Stimulated activated CD8-positive, alpha-beta memory T cell treated with anti-CD3 and anti-CD28 coated beads, Interleukin-2, amount 100 ng/mL, for 48 hours (primary cell): Measurements from ENCODE around the gene LRP3.
"Not testable (repeated sequence)": the region's sequence is repeated elsewhere in the genome, so short reads cannot be mapped to it uniquely, and the experiment has no call there.

Experiments used
- DNase-seq, 2 donors: peaks; one replicate each; pipeline ENCODE4 v3.0.0-alpha.2; 2020; ENCODE audit warnings: low read depth in 2 of 2

The LRP3 gene, protein sequence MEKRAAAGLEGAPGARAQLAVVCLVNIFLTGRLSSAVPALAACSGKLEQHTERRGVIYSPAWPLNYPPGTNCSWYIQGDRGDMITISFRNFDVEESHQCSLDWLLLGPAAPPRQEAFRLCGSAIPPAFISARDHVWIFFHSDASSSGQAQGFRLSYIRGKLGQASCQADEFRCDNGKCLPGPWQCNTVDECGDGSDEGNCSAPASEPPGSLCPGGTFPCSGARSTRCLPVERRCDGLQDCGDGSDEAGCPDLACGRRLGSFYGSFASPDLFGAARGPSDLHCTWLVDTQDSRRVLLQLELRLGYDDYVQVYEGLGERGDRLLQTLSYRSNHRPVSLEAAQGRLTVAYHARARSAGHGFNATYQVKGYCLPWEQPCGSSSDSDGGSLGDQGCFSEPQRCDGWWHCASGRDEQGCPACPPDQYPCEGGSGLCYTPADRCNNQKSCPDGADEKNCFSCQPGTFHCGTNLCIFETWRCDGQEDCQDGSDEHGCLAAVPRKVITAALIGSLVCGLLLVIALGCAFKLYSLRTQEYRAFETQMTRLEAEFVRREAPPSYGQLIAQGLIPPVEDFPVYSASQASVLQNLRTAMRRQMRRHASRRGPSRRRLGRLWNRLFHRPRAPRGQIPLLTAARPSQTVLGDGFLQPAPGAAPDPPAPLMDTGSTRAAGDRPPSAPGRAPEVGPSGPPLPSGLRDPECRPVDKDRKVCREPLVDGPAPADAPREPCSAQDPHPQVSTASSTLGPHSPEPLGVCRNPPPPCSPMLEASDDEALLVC

GRCh38 chr19:33193865-33194362, at the start of gene LRP3:
LRP3 (plus strand) TSS chr19:33194330; CDS start chr19:33194786, 456 bp downstream.
- no peak for DNase-seq

DNA sequence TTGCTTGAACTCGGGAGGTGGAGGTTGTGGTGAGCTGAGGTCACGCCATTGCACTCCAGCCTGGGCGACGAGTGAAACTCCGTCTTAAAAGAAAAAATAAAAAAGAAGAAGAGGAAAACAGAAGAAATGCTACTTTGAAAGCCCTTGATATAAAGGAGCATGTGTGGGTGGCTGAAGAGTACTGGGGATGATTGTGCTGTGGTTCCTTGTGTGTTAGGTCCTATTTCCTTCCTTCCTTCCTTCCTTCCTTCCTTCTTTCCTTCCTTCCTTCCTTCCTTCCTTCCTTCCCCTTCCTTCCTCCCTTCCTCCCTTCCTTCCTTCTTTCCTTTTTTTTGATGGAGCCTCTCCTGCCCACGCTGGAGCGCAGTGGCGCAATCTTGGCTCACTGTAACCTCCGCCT, 47.9 kb upstream of the LRP3 start:
- DNase-seq: no peak

GRCh38 chr19:33147538-33147937, 46.6 kb upstream of the LRP3 start:
- no peak for DNase-seq

GRCh38 chr19:33150852-33151518, 43.1 kb upstream of the LRP3 start:
- DNase-seq: no peak

- DNase-seq: no peak
These were observed 42.0 kb upstream of the LRP3 start for GRCh38 chr19:33152176-33152575.

DNA sequence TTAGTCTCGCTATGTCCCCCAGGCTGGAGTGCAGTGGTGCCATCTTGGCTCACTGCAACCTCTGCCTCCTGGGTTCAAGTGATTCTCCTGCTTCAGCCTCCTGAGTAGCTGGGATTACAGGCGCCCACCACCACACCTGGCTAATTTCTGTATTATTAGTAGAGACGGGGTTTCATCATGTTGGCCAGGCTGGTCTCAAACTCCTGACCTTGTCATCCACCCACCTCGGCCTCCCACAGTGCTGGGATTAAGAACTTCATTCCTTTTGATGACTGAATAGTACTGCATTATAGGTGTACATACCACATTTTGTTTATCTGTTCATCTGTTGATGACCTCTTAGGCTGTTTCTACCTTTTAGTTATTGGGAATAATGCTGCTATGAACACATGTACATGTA, 41.5 kb upstream of the LRP3 start:
- not testable (repeated sequence) for DNase-seq

DNA sequence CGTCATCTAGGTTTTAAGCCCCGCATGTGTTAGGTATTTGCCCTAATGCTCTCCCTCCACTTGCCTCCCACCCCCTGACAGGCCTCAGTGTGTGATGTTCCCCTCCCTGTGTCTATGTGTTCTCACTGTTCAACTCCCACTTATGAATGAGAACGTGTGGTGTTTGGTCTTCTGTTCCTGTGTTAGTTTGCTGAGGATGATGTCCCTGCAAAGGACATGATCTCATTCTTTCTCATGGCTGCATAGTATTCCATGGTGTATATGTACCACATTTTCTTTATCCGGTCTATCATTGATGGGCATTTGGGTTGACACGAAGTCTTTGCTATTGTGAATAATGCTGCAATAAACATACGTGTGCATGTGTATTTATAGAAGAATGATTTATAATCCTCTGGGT, 39.8 kb upstream of the LRP3 start:
- DNase-seq: not testable (repeated sequence)

DNA sequence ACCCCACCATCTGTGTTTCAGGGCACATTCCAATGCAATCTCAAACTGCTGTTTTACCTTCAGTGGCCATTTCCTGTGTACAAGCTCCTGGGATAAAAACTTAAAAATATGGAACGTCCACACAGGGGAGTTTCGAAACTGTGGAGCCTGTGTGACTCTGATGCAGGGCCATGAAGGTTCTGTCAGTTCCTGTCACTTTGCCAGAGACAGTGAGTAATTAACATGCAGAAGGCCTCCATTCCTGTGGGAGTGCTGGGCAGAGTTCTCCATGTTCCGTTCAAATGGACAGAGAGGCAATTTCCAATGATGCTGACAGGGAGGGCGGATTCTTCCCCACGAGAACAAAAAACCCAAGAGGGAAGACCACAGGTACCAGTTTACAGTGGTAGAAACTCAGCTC, 37.8 kb upstream of the LRP3 start:
- DNase-seq: no peak

DNA sequence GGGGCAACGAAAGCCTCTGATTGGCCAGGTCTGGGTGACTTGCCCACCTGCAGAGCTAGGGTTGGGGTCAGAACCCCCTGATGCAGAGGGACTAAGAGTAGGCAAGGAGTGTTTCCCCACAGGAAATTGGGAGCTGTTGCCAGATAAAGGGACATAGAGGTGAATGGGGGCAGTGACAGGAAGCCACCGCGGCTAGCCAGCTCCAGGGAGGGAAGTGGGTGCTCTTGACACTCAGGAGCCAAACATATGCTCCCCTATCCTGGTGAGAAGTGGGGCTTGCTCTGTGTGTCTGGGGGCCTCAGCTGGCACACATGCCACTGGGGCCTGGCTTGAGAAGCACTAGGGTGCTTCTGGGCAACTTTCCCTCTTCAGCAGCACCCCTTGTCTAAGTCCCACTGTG, 36.2 kb upstream of the LRP3 start:
- no peak for DNase-seq

GRCh38 chr19:33158365-33158764, 35.8 kb upstream of the LRP3 start:
- no peak for DNase-seq

- DNase-seq: no peak
These were observed 35.0 kb upstream of the LRP3 start for GRCh38 chr19:33159149-33159548.

DNA sequence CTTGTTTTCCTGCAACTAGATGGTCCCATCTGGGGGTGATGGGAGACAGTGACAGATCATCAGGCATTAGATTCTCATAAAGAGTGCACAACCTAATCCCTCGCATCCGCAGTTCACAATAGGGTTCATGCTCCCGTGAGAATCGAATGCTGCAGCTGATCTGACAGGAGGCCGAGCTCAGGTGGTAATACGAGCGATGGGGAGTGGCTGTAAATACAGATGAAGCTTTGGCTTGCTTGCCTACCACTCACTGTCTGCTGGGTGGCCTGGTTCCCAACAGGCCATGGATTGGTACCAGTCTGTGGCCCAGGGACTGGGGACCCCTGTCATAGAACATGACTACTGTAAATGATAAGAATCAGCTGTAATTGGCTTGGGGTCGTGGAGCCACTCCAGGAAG, 34.2 kb upstream of the LRP3 start:
- DNase-seq: no peak

GRCh38 chr19:33161201-33161600, 32.9 kb upstream of the LRP3 start:
- DNase-seq: no peak

- DNase-seq: no peak
These were observed 30.6 kb upstream of the LRP3 start for GRCh38 chr19:33163481-33163880.

- DNase-seq: not testable (repeated sequence)
These were observed 28.1 kb upstream of the LRP3 start for GRCh38 chr19:33166037-33166436.

DNA sequence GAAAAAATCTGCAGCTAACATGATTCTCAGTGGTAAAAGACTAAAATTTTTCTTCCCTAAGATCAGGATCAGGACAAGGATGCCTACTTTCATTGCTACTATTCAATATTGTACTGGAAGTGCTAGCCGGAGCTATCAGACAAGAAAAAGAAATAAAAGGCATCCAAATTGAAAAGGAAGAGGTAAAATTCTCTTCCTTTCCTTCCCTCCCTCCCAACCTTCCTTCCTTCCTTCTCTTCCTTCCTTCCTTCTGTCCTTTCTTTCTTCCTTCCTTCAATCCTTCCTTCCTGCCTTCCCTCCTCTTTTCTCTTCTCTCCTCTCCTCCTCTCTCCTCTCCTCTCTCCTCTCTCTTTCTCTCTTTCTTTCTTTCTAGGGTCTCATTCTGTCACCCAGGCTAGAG, 26.7 kb upstream of the LRP3 start:
- no peak for DNase-seq

DNA sequence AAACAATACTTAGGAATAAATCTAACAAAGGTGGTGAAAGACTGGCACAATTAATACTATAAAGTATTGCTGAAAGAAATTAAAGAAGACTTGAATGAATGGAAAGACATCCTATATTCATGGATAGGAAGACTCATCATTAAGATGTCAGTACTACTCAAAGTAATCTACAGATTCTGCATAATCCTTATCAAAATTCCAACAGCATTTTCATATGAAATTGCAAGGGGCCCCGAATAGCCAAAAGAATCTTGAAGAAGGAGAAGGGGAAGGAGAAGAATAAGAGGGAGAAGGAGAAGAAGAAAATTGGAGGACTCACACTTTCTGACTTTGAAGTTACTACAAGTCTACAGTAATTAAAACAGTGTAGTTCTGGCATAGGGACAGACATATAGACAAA, 25.6 kb upstream of the LRP3 start:
- no peak for DNase-seq

DNA sequence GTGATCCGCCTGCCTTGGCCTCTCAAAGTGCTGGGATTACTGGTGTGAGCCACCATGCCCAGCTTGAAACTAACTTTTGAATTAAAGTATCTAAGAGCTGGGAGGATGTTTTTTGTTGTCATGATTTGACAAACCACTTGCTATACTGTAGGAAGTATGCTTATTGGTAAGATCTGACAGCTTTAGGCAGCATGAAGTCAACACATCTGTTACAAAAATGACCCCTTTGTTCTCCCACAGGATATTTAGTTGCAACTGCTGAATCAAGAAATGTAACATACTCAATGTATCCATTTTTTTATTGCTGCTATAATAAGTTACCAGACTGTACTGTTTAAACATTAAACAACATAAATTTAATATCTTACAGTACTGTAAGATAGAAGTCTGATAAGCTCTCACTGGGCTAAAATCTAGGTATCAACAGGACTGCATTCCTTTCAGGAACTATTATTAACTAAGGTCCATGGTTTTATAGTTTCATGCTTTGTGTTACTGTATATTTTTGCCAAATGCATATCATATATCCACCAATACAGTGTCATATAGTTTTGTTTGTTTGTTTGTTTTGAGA, 22.8 kb upstream of the LRP3 start:
- DNase-seq: no peak

DNA sequence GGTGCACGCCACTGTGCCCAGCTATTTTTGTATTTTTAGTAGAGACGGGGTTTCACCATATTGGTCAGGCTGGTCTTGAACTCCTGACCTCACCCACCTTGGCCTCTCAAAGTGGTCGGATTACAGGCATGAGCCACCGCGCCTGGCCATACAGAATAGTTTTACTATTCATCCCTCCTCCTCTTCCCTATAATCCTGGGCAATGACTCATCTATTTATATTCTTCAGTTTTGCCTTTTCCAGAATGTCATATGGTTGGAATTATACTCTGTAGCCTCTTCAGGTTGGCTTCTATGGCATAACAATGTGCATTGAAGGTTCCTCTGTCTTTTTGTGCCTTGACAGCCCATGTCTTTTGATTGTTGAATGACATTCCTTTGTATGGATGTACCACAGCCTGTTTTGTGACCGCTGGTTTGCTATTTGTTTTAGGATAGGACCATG, 22.2 kb upstream of the LRP3 start:
- no peak for DNase-seq

DNA sequence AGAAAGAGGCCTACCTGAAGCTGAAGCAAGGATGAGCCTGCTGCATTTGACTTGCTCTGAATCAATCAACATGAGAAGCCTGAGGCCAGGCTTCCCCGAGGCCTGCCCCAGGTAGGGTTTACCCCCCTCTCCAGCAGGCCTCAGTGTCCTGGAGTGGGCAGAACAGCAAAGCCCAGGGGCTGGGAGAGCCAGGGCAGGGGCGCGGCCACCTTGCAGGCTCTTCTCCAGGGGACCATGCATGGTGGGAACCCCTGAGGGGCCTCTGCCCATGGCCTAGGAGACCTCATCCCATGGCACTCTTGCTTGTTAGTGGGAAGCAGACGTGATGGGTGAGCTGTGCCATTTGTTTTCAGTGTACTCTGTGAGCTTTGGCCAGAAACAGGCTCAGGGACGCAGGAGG, 19.9 kb upstream of the LRP3 start:
- DNase-seq: no peak

- no peak for DNase-seq
These were observed 18.9 kb upstream of the LRP3 start for GRCh38 chr19:33175156-33175782.
